ENCODE data around the gene KISS1R.
"Not testable (repeated sequence)": the region's sequence is repeated elsewhere in the genome, so short reads cannot be mapped to it uniquely, and the experiment has no call there.

KISS1R gene

DNA sequence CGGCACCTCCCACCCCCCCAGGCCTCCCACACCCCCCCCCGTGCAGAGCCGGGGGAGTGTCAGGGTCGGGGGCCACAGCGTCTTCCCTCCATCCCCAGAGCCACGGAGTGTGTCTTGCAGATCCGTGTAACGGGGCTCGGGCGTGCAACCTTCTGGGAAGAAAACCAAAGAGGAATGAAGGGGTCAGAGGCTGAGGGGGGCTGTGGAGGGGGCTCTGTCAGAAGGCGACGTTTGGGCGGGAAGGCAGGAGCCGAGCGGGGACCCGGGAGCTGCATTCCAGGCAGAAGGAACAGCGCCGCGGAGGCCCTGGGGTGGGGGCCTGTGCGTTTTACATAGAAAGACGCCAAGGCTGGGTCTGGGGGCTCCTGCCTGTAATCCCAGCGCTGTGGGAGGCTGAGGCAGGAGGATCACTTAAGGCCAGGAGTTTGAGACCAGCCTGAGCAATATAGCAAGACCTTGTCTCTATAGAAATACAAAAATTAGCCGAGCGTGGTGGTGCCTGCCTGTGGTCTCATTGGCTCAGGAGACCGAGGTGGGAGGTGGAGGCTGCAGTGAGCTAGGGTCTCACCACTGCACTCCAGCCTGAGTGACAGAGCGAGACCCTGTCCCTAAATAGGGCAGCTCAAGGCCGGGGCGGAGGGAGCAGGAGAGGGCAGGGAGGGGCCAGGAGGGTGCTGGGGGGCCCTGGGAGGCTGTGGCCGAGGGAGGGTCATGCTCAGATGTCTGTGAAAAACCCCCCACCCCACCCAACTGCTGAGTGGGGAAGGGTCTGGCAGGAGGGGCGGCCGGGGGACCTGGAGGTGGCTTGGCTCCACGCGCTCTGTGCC, 36.5 kb downstream of the KISS1R start:
- no peak for DNase-seq (ENCODE audit: low spot score)

DNA sequence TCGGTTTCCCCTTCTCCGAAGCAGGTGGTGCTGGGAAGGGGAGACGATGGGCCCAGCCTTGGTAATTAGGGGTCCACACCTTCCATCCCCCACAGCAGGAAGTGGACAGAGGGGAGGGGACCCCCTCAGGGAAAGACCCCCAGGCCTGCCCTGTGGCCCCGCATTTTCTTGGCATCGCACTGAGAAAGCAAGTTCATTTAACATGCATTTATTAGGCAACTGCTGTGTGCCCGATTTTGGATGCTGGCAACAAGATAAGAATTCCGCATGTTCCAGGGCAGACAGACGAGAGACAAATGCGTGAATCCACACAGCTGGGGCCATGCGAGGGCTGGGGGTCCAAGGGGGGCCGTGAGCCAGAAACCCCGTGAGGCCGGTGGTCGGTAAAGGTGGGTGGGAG, 37.1 kb downstream of the KISS1R start:
- DNase-seq (ENCODE audit: low spot score), result no peak

DNA sequence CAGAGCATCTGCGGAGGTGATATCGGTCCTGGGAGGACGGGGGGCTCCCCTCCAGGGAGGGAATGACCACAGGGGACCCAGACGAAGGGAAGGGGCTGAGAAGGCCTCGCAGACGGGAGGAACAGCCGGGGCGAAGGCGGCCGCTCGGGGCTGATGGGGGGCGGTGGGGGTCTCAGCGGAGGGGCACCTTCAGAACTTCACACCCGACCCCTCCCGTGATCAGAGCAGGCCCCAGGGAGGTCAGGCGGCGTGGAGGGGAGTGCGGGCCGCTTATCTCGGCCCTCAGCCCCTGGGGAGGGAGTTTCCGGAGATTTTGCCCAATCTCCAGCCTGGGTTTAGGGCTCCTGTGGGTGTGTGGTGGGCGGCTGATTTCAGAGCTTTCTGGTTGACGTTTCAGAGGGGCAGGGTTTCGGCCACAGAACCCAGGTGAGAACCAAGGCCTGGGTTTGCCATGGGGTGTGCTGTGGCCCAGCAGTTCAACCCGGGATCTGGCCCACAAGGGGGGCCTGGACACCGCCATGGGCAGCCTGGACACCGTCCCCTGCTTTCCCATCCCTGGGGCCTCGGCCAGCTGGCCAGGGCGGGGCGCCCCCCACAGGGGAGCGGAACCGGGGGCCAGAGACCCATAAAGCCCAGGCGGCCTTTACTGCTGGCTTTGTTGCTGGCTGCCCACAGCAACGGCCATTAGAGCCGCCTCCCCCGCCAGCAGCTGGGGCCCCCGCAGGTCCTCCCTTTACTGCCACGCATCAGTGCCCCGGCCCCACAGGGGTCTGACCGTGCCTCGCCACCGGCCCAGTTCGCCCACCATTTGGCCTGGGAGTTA, 37.8 kb downstream of the KISS1R start:
- DNase-seq (ENCODE audit: low spot score), result peak; percentile 77

DNA sequence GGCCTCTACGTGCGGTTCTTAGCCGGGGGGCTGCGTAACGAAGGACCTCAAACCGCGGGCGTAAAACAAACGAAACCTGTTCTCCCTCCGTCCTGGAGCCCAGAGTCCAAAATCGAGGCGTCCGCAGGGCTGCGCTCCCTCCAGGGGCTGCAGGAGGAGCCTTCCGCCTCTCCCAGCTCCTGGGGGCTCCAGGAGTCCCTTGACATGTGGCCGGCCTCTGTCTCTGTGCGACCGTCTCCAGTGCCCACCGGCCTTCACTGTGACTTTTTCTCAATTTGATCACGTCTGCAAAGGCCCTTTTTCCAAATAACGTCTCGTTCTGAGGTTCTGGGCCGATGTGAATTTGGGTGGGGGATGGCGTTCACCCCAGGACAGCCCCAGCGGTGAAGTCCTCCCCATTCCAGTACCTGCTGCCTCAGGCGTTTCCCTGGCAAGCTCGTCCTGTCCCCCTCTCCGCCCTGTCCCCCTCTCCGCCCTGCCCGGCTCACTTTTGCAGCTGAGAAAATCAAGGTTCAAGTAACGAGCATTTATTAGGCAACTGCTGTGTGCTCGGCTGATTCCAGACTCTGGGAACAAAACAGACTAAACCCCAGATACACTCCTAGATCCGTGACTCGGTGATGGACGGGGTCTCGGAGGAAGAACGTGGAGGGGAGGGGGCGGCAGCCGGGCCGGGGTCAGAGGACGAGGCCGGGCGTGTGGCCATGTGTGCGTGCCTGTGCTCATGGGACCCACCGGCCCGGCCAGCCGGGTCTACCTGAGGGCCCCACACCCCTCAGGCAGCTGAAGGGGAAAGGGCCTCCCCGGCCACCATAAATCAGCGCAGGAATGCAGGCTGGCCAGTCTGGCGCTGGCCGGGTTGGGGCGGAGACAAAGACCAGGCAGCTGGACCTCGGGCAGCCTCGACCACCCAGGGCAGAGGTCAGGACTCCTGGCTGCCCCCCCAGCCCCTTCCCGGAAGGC, 39.0 kb downstream of the KISS1R start:
- no peak for DNase-seq (ENCODE audit: low spot score)

DNA sequence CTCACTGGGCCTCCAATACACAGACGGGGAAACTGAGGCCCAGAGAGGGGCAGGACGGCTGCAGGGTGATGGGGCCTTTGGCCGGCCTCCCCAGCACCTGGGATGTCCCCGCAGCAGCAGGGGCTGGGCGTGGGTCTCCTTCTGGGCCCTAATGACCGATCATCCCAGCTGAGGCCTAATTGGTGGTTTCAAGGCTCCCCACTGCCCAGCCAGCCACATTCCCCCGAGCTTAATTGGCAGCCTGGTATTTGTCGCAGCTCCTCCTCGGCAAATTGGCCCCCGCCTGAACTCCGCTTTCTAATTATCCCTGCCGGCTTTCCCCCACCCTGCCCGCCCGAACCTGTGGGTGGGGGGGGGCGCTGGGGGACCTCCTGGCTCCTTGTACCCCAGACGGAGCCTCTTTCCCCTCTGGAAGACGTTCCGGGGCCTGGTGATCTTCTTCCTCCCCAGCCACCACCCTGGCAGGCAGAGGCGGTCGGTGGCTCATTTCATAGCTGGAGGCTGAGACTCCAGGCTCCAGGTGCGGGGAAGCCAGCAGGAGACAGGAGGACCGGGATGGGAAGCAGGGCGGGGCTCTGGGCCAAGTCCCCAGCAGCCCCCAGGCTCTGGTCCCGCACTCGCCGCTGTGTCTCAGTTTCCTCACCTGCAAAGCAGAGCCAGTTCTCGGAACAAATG, 39.8 kb downstream of the KISS1R start:
- no peak for DNase-seq (ENCODE audit: low spot score)

DNA sequence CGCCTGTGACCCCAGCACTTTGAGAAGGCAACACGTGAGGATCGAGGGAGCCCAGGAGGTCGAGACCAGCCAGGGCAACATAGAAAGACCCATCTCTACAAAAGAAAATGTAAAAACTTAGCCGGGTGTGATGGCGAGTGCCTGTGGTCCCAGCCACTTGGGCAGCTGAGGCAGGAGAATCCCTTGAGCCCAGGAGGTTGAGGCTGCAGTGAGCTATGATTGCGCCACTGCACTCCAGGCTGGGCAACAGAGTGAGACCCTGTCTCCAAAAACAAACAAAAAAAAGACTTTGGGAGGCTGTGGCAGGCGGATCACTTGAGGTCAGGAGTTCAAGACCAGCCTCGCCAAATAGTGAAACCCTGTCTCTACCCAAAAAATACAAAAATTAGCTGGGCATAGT, 40.4 kb downstream of the KISS1R start:
- DNase-seq (ENCODE audit: low spot score), result not testable (repeated sequence)

DNA sequence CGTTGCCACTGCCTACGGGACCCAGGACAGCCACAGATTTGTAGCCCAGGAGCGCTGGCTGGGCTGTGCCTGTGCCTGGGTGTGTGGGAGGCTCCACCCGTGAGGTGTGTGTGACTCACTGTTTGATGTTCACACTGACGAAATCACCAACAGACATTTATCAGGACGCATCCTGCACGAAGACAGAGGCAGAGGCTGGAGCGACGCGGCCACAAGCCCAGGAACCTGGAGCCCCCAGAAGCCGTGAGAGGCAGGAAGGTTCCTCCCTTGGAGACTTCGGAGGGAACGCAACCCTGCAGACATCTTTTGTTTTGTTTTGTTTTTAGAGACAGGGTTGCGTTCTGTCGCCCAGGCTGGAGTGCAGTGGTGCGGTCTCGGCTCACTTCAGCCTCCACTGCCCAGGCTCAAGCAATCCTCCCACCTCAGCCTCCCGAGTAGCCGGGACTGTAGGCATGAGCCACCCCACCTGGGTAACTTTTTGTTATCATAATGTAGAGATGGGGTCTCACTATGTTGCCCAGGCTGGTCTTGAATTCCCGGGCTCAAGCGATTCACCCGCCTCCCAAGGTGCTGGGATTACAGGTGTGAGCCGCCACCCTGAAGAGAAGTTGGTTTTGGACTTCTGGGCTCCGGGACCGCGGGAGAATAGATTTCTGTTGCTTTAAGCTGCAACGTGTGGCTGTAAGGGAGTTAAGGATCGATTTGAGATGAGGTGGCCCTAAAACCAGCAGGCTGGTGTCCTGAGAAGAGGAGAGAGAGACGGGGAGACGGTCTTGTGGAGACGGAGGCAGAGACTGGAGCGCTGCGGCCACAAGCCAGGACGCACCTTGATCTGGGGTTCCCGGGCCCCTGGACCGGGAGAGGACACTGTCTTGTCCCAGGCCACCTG, 42.1 kb downstream of the KISS1R start:
- DNase-seq (ENCODE audit: low spot score), result no peak

DNA sequence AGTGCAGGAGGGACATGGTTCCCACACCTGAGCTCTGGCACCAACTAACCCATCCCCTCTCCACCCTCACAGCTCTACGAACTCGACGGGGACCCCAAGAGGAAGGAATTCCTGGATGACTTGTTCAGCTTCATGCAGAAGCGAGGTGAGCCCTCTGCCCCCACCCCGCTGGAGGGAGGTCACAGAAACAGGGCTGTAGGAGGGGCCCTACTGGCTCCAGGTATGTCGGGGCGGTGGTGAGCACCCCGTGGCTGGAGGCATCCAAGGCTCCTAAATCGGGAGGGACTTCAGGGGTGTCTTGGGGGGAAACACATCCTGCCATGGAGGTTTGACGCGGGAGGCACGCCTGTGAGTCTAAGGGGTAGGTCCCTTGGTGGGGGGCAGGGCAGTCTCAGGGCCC, 42.9 kb downstream of the KISS1R start:
- no peak for DNase-seq (ENCODE audit: low spot score)

DNA sequence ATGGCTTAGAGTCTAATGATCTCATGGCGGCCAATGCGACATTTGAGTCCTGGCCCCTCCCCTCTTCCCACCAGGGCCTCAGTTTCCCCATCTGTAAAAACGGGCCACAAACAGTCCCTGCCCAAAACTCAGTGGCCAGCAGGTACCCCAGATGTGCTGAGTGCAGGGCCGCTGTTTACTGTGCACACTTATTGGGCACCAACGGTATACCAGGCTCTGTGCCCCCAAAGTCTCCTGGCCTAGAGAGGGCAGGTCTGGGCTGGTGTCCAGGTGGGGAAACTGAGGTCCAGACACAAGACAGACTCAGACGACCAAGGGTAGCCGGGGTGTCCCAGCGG, 43.4 kb downstream of the KISS1R start:
- DNase-seq (ENCODE audit: low spot score), result no peak

DNA sequence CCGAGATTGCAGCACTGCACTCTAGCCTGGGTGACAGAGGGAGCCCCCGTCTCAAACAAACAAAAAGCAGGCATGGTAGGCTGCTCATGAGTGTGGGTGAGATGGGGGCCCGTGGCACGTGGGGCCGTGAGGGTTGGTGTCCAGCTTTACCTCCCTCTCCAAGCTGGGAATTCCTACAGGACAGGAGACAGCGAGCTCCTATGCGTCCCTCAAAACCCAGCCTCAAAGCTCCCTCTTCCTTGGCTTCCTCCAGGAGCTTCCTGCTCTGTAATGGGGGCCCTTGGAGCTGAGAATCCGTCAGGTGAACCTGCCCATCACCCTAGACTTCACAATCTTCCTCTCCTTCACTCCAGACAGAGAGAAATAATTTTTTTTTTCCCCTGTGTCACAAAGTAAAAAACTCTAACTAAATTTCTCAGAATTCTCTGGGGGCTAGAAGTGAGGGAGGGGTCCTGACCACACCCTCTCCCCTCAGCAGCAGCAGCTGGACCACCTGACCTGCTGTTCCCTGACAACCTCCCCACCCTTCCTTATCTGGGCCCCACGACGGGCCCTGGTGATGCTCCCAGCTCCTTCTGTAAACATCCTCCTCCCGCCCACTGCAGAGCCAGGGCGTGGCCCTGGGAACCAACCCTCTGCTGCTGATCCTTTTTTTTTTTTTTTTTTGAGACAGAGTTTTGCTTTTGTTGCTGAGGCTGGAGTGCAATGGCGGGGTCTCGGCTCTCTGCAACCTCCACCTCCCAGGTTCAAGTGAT, 44.9 kb downstream of the KISS1R start:
- DNase-seq (ENCODE audit: low spot score), result peak; percentile 70

DNA sequence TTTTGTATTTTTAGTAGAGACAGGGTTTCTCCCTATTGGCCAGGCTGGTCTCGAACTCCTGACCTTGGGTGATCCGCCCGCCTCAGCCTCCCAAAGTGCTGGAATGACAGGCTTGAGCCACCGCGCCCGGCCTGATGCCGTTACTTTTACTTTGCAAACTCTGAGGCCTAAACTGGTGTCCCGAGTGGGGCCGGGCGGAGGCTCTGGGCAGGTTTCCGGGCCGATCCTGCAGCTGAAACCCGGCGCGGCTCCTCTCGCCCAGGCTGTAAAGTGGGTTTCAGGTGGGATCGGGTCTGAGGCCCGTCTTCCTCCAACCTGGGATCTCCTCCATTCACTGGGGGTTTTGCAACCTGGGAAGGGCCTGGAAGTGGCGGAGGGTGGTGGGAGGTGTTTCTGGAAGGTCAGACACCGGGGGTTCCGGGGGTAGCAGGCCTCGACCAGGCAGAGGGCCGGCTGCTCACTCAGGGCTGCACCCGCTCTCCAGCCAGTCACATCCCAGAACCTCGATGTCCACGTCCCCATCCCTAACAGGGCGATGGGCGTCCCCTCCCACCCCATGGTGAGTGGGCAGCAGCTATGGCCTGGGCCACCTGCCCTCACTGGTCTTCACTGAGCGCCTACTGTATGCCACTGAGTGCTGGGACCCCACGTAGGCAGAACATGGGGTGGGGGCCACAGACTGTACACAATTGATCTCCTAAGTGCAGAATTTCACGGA, 45.7 kb downstream of the KISS1R start:
- no peak for DNase-seq (ENCODE audit: low spot score)

DNA sequence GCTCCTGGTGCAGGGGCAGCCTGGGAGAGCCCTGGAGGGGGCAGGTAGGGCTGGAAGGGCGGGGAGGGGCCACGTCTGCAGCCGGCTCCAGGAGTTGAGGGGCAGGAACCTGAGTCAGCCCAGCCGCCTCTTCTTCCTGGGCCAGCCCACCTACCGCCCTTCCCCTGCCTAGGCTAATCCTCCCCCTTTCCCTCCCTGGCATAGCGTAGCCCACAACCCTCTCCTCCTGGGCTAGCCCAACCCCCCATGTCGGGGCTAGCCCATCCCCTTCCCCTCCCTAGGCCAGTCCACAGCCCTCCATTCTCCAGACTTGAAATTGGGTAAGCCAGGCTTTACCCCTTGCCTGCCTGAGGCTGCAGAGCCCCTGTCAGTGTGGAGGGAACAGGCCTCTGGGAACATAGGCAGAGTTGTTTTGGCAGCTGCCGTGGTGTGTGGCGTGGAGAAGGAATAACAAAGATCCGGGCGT, 46.4 kb downstream of the KISS1R start:
- DNase-seq (ENCODE audit: low spot score), result no peak

DNA sequence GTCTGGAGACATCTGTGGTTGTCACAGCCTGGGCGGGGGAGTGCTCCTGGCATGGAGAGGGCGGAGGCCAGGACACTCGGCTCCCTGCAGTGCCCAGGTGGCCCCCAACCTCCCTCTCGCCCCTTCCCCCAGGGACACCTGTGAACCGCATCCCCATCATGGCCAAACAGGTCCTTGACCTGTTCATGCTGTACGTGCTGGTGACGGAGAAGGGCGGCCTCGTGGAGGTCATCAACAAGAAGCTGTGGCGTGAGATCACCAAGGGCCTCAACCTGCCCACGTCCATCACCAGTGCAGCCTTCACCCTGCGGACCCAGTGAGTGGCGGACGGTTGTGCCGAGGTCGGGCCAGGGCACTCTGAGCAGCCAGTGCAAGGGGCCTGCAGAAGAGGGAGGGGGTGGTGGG, 47.0 kb downstream of the KISS1R start:
- DNase-seq (ENCODE audit: low spot score), result no peak

DNA sequence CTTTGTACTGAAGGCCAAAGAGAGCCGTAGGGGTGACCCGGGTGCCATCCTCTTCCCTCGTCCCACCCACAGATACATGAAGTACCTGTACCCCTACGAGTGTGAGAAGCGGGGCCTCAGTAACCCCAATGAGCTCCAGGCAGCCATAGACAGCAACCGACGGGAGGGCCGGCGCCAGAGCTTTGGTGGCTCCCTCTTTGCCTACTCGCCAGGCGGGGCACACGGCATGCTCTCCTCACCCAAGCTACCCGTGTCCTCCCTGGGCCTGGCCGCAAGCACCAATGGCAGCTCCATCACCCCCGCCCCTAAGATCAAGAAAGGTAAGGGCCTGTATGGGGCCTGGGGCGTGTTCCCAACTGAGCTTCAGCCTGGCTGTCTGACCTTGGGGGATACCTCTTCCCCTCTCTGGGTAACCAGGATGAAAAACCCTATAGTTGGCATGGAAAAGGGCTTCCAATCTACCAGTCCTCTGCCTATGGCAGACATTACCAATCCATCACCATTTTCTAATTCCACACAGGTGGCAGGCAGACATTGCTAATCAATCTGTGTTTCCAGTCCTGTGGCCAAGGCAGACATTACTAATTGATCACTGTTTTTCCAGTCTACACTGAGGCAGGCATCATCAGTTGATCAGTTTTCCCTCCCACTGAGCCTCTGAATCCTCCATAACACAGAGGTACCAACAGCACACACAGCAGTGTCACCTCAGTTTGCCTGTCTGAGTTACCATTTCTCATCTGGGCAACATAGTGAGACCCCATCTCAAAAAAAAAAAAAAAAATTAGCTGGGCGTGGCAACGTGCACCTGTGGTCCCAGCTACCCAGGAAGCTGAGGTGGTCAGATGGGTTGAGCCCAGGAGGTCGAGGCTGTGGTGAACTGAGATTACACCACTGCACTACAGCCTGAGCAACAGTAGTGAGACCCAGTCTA, 47.9 kb downstream of the KISS1R start:
- no peak for DNase-seq (ENCODE audit: low spot score)

DNA sequence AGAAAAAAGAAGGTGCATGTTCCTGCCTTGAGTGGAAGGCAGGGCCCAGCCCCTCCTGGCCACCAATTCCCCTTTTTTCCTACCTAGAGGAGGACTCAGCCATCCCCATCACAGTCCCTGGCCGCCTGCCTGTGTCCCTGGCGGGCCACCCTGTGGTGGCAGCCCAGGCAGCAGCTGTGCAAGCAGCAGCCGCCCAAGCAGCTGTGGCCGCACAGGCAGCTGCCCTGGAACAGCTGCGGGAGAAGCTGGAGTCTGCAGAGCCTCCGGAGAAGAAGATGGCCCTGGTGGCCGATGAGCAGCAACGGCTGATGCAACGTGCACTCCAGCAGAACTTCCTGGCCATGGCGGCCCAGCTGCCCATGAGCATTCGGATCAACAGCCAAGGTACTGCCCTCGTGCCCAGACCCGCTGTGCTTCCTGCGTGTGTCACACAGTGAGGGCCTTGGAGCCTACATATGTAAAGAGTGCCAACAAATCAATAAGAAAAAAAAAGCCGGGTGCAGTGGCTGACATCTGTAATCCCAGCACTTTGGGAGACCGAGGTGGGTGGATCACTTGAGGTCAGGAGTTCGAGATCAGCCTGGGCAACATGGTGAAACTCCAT, 49.5 kb downstream of the KISS1R start:
- DNase-seq (ENCODE audit: low spot score), result no peak
